IPS-11a (cell line): Measurements from ENCODE around the gene LEF1.

ENCODE experiments used
- H3K4me3 ChIP-seq: one replicate; pipeline ENCODE4 v1.5.1; 2013; ENCODE audit warnings: low read depth, low read length, control low read depth

Gene LEF1

GRCh38 chr4:108115168-108115526 is 53.6 kb downstream of the LEF1 start:
- no peak overlapping the region for H3K4me3 ChIP-seq

- H3K4me3 ChIP-seq: no peak overlapping the region
These were observed 54.2 kb downstream of the LEF1 start for GRCh38 chr4:108114503-108114902.

GRCh38 chr4:108113229-108113628 is 55.5 kb downstream of the LEF1 start:
- no peak overlapping the region for H3K4me3 ChIP-seq

- H3K4me3 ChIP-seq: no peak overlapping the region
These were observed 57.0 kb downstream of the LEF1 start for GRCh38 chr4:108111781-108112180.

GRCh38 chr4:108110450-108110849 is 58.3 kb downstream of the LEF1 start:
- no peak overlapping the region for H3K4me3 ChIP-seq

- no peak overlapping the region for H3K4me3 ChIP-seq
These were observed 58.7 kb downstream of the LEF1 start for GRCh38 chr4:108109997-108110416.

GRCh38 chr4:108109111-108109510 is 59.6 kb downstream of the LEF1 start:
- no peak overlapping the region for H3K4me3 ChIP-seq

GRCh38 chr4:108107729-108108382 is 60.9 kb downstream of the LEF1 start:
- no peak overlapping the region for H3K4me3 ChIP-seq

GRCh38 chr4:108107101-108107500 is 61.6 kb downstream of the LEF1 start:
- H3K4me3 ChIP-seq: no peak overlapping the region

GRCh38 chr4:108106186-108106585 is 62.5 kb downstream of the LEF1 start:
- no peak overlapping the region for H3K4me3 ChIP-seq

GRCh38 chr4:108103099-108103862 is 65.5 kb downstream of the LEF1 start:
- no peak overlapping the region for H3K4me3 ChIP-seq

- no peak overlapping the region for H3K4me3 ChIP-seq
These were observed 67.9 kb downstream of the LEF1 start for GRCh38 chr4:108100827-108101226.

GRCh38 chr4:108099838-108100237 is 68.9 kb downstream of the LEF1 start:
- no peak overlapping the region for H3K4me3 ChIP-seq

GRCh38 chr4:108097990-108098553 is 70.7 kb downstream of the LEF1 start:
- no peak overlapping the region for H3K4me3 ChIP-seq

- H3K4me3 ChIP-seq: no peak overlapping the region
These were observed 73.7 kb downstream of the LEF1 start for GRCh38 chr4:108094923-108095482.

GRCh38 chr4:108094131-108094530 is 74.6 kb downstream of the LEF1 start:
- H3K4me3 ChIP-seq: no peak overlapping the region

- no peak overlapping the region for H3K4me3 ChIP-seq
These were observed 76.4 kb downstream of the LEF1 start for GRCh38 chr4:108092288-108092687.

GRCh38 chr4:108087293-108087967 is 81.3 kb downstream of the LEF1 start:
- H3K4me3 ChIP-seq: no peak overlapping the region

- no peak overlapping the region for H3K4me3 ChIP-seq
These were observed 87.5 kb downstream of the LEF1 start for GRCh38 chr4:108081256-108081655.

GRCh38 chr4:108080747-108081146 is 88.0 kb downstream of the LEF1 start:
- H3K4me3 ChIP-seq: no peak overlapping the region

- no peak overlapping the region for H3K4me3 ChIP-seq
These were observed 90.6 kb downstream of the LEF1 start for GRCh38 chr4:108078024-108078733.
